ENCODE data around the gene SEZ6L2.
"Not testable (repeated sequence)": the region's sequence is repeated elsewhere in the genome, so short reads cannot be mapped to it uniquely, and the experiment has no call there.

SEZ6L2 gene

GRCh38 chr16:29903590-29903989, 4.2 kb upstream of the SEZ6L2 start:
- H3K4me1 Mint-ChIP-seq (ENCODE audit: low read depth): peaks cover 15% of the 10 kb centered on the region
- H3K4me3 Mint-ChIP-seq: no peak overlapping the region
- no peak for DNase-seq
- peaks cover 6% of the 10 kb centered on the region for H3K27me3 Mint-ChIP-seq
- H3K27ac Mint-ChIP-seq: no peak overlapping the region
- peaks cover 17% of the 10 kb centered on the region for H3K36me3 Mint-ChIP-seq (ENCODE audit: low read depth)
- H3K9me3 Mint-ChIP-seq: no peaks in the 10 kb centered on the region

GRCh38 chr16:29901607-29901945, 2.2 kb upstream of the SEZ6L2 start:
- Mint-ChIP-seq H3K9me3 (no peaks in the 10 kb centered on the region), H3K4me1 (ENCODE audit: low read depth) (peaks cover 17% of the 10 kb centered on the region), H3K36me3 (ENCODE audit: low read depth) (peaks cover 7% of the 10 kb centered on the region), H3K27ac (no peak overlapping the region), H3K4me3 (peak overlapping the region; percentile 26), H3K27me3 (peaks cover 22% of the 10 kb centered on the region)
- no peak for DNase-seq

- Mint-ChIP-seq H3K4me1 (ENCODE audit: low read depth) (peaks cover 17% of the 10 kb centered on the region), H3K4me3 (peak overlapping the region; percentile 84), H3K36me3 (ENCODE audit: low read depth) (peaks cover 4% of the 10 kb centered on the region), H3K27me3 (peaks cover 25% of the 10 kb centered on the region), H3K9me3 (no peaks in the 10 kb centered on the region), H3K27ac (peak overlapping the region; percentile 75)
- no peak for DNase-seq
These were observed 1.7 kb upstream of the SEZ6L2 start for GRCh38 chr16:29900888-29901606.

GRCh38 chr16:29900102-29900887, 945 bp upstream of the SEZ6L2 start, which contains the start of gene ASPHD1:
Gene ASPHD1, plus strand, starts transcription at chr16:29900488. Its CDS starts 484 bp downstream, at chr16:29900972.
- peaks cover 17% of the 10 kb centered on the region for H3K4me1 Mint-ChIP-seq (ENCODE audit: low read depth)
- H3K27ac Mint-ChIP-seq: peak within 1 kb of the TSS; percentile 75
- peak within 1 kb of the TSS; percentile 84 for H3K4me3 Mint-ChIP-seq
- H3K27me3 Mint-ChIP-seq: peaks cover 27% of the 10 kb centered on the region
- no peaks in the 10 kb centered on the region for H3K9me3 Mint-ChIP-seq
- H3K36me3 Mint-ChIP-seq (ENCODE audit: low read depth): no peaks in the 10 kb centered on the region
- peak; percentile 90 for DNase-seq

- peaks cover 27% of the 10 kb centered on the region for H3K27me3 Mint-ChIP-seq
These were observed 390 bp downstream of the SEZ6L2 start for GRCh38 chr16:29898804-29899515.

GRCh38 chr16:29898135-29898803, 1.1 kb downstream of the SEZ6L2 start:
- peaks cover 27% of the 10 kb centered on the region for H3K27me3 Mint-ChIP-seq
- H3K4me3 Mint-ChIP-seq: no peak overlapping the region
- no peak overlapping the region for H3K27ac Mint-ChIP-seq
- no peaks in the 10 kb centered on the region for H3K9me3 Mint-ChIP-seq
- no peaks in the 10 kb centered on the region for H3K36me3 Mint-ChIP-seq (ENCODE audit: low read depth)
- no peak for DNase-seq
- H3K4me1 Mint-ChIP-seq (ENCODE audit: low read depth): peaks cover 13% of the 10 kb centered on the region

More at GRCh38 chr16:29898804-29899515, 390 bp downstream of the SEZ6L2 start:
- Mint-ChIP-seq H3K27ac (no peak overlapping the region), H3K9me3 (no peaks in the 10 kb centered on the region), H3K36me3 (ENCODE audit: low read depth) (no peaks in the 10 kb centered on the region), H3K4me1 (ENCODE audit: low read depth) (peaks cover 17% of the 10 kb centered on the region), H3K4me3 (no peak overlapping the region)
- DNase-seq: no peak

- H3K27ac Mint-ChIP-seq: no peak overlapping the region
- H3K36me3 Mint-ChIP-seq (ENCODE audit: low read depth): no peaks in the 10 kb centered on the region
- H3K9me3 Mint-ChIP-seq: no peaks in the 10 kb centered on the region
- no peak overlapping the region for H3K4me3 Mint-ChIP-seq
- peaks cover 13% of the 10 kb centered on the region for H3K4me1 Mint-ChIP-seq (ENCODE audit: low read depth)
- H3K27me3 Mint-ChIP-seq: peaks cover 27% of the 10 kb centered on the region
- no peak for DNase-seq
These were observed 2.0 kb downstream of the SEZ6L2 start for GRCh38 chr16:29897333-29897732.

GRCh38 chr16:29896841-29897240, 2.5 kb downstream of the SEZ6L2 start:
- no peak overlapping the region for H3K4me3 Mint-ChIP-seq
- no peak for DNase-seq
- H3K27me3 Mint-ChIP-seq: peaks cover 27% of the 10 kb centered on the region
- H3K4me1 Mint-ChIP-seq (ENCODE audit: low read depth): peaks cover 12% of the 10 kb centered on the region
- H3K27ac Mint-ChIP-seq: no peak overlapping the region
- H3K9me3 Mint-ChIP-seq: no peaks in the 10 kb centered on the region
- no peaks in the 10 kb centered on the region for H3K36me3 Mint-ChIP-seq (ENCODE audit: low read depth)

GRCh38 chr16:29894352-29894751, 5.0 kb downstream of the SEZ6L2 start:
- Mint-ChIP-seq H3K27ac (no peak overlapping the region), H3K36me3 (ENCODE audit: low read depth) (no peaks in the 10 kb centered on the region), H3K27me3 (peaks cover 27% of the 10 kb centered on the region), H3K9me3 (no peaks in the 10 kb centered on the region), H3K4me1 (ENCODE audit: low read depth) (peaks cover 2% of the 10 kb centered on the region), H3K4me3 (no peak overlapping the region)
- no peak for DNase-seq

- peaks cover 2% of the 10 kb centered on the region for H3K4me1 Mint-ChIP-seq (ENCODE audit: low read depth)
- no peaks in the 10 kb centered on the region for H3K9me3 Mint-ChIP-seq
- peaks cover 21% of the 10 kb centered on the region for H3K27me3 Mint-ChIP-seq
- H3K4me3 Mint-ChIP-seq: no peak overlapping the region
- no peak for DNase-seq
- no peak overlapping the region for H3K27ac Mint-ChIP-seq
- no peaks in the 10 kb centered on the region for H3K36me3 Mint-ChIP-seq (ENCODE audit: low read depth)
These were observed 5.8 kb downstream of the SEZ6L2 start for GRCh38 chr16:29893553-29893952.

- DNase-seq: no peak
These were observed 6.9 kb downstream of the SEZ6L2 start for GRCh38 chr16:29892458-29892813.

GRCh38 chr16:29891525-29892457, 7.6 kb downstream of the SEZ6L2 start:
- Mint-ChIP-seq H3K9me3 (no peaks in the 10 kb centered on the region), H3K4me1 (ENCODE audit: low read depth) (no peaks in the 10 kb centered on the region), H3K27ac (no peak overlapping the region), H3K27me3 (peaks cover 7% of the 10 kb centered on the region), H3K4me3 (no peak overlapping the region), H3K36me3 (ENCODE audit: low read depth) (no peaks in the 10 kb centered on the region)
- DNase-seq: no peak

More at GRCh38 chr16:29892458-29892813, 6.9 kb downstream of the SEZ6L2 start:
- Mint-ChIP-seq H3K27me3 (peaks cover 10% of the 10 kb centered on the region), H3K4me3 (no peak overlapping the region), H3K27ac (no peak overlapping the region), H3K9me3 (no peaks in the 10 kb centered on the region), H3K4me1 (ENCODE audit: low read depth) (no peaks in the 10 kb centered on the region), H3K36me3 (ENCODE audit: low read depth) (no peaks in the 10 kb centered on the region)

GRCh38 chr16:29889372-29889771, 10.0 kb downstream of the SEZ6L2 start:
- H3K9me3 Mint-ChIP-seq; H3K27me3 Mint-ChIP-seq; H3K4me3 Mint-ChIP-seq; DNase-seq; H3K4me1 Mint-ChIP-seq (ENCODE audit: low read depth); H3K27ac Mint-ChIP-seq; H3K36me3 Mint-ChIP-seq (ENCODE audit: low read depth): not testable (repeated sequence)
